ENCODE data around the gene TAF12.

DNA sequence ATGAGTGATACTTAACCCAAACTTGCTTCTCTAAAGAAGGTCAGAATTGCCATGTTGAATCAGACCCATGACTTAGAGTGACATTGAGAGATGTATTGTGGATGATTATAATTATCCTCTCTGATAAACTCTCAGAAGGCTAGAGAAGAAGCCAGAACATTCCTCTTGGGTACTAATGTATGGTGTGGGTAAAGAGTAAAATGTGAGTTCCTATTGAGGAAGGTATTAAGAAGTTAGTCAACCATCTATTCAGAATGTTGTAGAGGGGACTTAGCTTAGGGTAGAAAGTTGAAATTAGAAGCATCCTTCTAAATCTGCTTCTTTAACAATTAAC, 33.0 kb upstream of the TAF12 start:
- TF ChIP-seq POLR2A (IDR thresholded peaks at IDR 0.05; ENCODE audit: low read length) (no peak), GATA1 (IDR thresholded peaks at IDR 0.05; ENCODE audit: low read depth, low read length) (no peak)
